Mesothelial cell of epicardium (in vitro differentiated cells): ENCODE measurements around the gene PACRG. TPM values are rescaled to one million over a fixed set of nuclear protein-coding genes. Genes with fewer than 3 reads are reported as not detected.

ENCODE experiments used
- DNase-seq, 2 experiments: peaks; one replicate each; pipeline ENCODE4 v3.0.0; 2021; ENCODE audit warnings: low spot score in 2 of 2; ENCODE audit not compliant: unreplicated experiment in 2 of 2
- H3K27ac Mint-ChIP-seq: 2 replicates; pipeline ENCODE4 v1.8.0; 2021; ENCODE audit warnings: mixed read lengths
- H3K27me3 Mint-ChIP-seq: 2 replicates; pipeline ENCODE4 v1.8.0; 2021; ENCODE audit warnings: low read depth, mixed read lengths
- H3K36me3 Mint-ChIP-seq: 2 replicates; pipeline ENCODE4 v1.8.0; 2021; ENCODE audit warnings: mixed read lengths
- H3K4me1 Mint-ChIP-seq: 2 replicates; pipeline ENCODE4 v1.8.0; 2021; ENCODE audit warnings: mixed read lengths
- H3K4me3 Mint-ChIP-seq: 2 replicates; pipeline ENCODE4 v1.8.0; 2021; ENCODE audit warnings: mild to moderate bottlenecking, moderate library complexity, mixed read lengths
- H3K9me3 Mint-ChIP-seq: 2 replicates; pipeline ENCODE4 v1.8.0; 2021; ENCODE audit warnings: mixed read lengths
- total RNA-seq: library from RNA; stranded (reverse); gene quantifications from 3 replicates; pipeline ENCODE4 v1.2.1, GENCODE V29; 2021
- TF ChIP-seq, protein P1 (sequence below): fragments of 200-600 bp; sonication (generic); IDR thresholded peaks from one replicate; pipeline ENCODE4 v1.5.0; 2021; ENCODE audit warnings: antibody characterized with exemption; ENCODE audit not compliant: unreplicated experiment

PACRG gene
- total RNA-seq, 1 donor from 2014 or later: 1.6 TPM

DNA sequence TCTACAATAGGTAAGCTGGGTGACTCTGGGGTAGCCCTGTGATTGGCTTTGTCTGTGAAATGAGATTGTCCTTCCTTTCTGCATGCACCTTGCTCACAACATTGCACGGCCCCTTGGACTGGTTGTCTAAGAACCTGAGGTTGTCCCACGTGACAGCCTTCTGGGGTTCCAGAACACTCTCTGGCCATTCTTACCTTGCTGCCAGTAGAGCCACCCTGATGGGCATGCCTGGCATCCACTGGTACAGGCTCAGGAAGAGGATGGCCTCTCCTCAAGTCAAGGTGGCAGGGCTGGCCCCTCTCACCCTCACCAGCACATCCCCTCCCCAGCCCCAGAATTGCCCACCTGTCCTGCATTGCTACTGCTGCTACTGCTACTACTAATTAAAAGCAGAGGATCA is 335.0 kb downstream of the PACRG start:
- no peaks in the 10 kb centered on the region for H3K27me3 Mint-ChIP-seq
- no peak for DNase-seq
- no peaks in the 10 kb centered on the region for H3K4me1 Mint-ChIP-seq
- no peaks in the 10 kb centered on the region for H3K36me3 Mint-ChIP-seq
- no peak overlapping the region for H3K4me3 Mint-ChIP-seq
- H3K27ac Mint-ChIP-seq: no peak overlapping the region
- H3K9me3 Mint-ChIP-seq: no peaks in the 10 kb centered on the region
- TF ChIP-seq, protein P1, sequence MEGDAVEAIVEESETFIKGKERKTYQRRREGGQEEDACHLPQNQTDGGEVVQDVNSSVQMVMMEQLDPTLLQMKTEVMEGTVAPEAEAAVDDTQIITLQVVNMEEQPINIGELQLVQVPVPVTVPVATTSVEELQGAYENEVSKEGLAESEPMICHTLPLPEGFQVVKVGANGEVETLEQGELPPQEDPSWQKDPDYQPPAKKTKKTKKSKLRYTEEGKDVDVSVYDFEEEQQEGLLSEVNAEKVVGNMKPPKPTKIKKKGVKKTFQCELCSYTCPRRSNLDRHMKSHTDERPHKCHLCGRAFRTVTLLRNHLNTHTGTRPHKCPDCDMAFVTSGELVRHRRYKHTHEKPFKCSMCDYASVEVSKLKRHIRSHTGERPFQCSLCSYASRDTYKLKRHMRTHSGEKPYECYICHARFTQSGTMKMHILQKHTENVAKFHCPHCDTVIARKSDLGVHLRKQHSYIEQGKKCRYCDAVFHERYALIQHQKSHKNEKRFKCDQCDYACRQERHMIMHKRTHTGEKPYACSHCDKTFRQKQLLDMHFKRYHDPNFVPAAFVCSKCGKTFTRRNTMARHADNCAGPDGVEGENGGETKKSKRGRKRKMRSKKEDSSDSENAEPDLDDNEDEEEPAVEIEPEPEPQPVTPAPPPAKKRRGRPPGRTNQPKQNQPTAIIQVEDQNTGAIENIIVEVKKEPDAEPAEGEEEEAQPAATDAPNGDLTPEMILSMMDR: no peak

DNA sequence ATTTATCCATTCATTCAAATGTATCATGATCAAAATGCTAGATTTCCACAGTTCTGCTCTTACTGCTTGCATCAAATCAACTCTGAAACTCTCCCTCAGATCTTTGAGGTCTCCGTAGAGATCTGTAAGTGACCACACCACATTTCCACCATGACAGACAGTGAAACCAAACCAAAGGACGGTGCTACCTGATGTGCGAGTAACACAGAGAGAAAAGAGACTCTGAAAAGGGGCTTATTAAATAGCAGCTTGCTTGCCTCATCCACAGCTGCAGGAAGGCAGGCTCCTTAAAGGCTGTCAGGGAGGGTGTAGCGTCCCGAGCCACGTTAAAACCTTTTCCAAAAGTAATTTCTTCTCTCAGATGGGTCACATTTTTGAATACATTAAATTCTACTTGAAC is 335.8 kb downstream of the PACRG start:
- no peak for DNase-seq
- H3K27ac Mint-ChIP-seq: no peak overlapping the region
- no peaks in the 10 kb centered on the region for H3K36me3 Mint-ChIP-seq
- no peaks in the 10 kb centered on the region for H3K4me1 Mint-ChIP-seq
- H3K9me3 Mint-ChIP-seq: no peaks in the 10 kb centered on the region
- H3K4me3 Mint-ChIP-seq: no peak overlapping the region
- TF ChIP-seq, protein P1: no peak
- no peaks in the 10 kb centered on the region for H3K27me3 Mint-ChIP-seq

DNA sequence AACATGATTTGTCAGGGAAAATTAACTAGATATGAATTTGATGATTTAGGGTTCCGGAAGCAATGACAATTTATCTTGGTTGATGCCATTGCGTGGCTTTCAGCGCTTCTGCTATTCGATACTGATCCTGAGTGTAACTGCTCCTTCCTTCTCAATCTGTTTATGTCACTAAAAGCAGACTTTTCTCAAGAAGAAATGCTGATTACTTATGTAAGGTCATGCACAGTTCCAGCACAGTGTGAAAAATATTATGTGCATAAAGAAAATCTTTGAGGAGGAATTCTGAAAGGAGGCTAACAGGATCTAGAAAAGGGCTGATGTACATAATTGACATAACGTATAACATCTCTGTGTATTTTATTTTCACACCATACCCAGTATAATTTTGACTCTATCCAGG is 336.6 kb downstream of the PACRG start:
- Mint-ChIP-seq H3K36me3 (no peaks in the 10 kb centered on the region), H3K4me1 (no peaks in the 10 kb centered on the region), H3K9me3 (no peaks in the 10 kb centered on the region), H3K4me3 (no peak overlapping the region), H3K27ac (no peak overlapping the region), H3K27me3 (no peaks in the 10 kb centered on the region)
- TF ChIP-seq, protein P1: no peak
- no peak for DNase-seq

DNA sequence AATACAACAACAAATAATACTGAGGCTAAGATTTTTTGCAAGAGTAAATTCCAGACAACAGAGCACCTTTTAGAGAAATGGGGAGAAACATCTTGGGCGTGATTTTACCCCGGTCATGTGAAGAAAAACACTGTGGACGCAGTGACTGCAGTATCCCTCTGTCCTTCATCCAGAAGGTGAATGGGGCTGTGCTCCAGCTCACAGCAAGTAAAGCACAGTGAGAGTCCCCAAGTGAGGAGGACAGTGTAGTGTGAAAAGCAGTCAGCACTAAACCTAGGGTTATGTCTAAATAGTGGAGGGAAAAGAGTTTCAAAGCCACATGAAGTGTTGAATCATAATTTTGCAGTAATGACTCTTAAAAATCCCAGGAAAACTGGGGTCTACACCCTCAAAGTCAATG is 338.4 kb downstream of the PACRG start:
- Mint-ChIP-seq H3K9me3 (no peaks in the 10 kb centered on the region), H3K36me3 (no peaks in the 10 kb centered on the region), H3K27ac (no peak overlapping the region), H3K27me3 (peaks cover 4% of the 10 kb centered on the region), H3K4me1 (no peaks in the 10 kb centered on the region), H3K4me3 (no peak overlapping the region)
- no peak for DNase-seq
- TF ChIP-seq, protein P1: no peak

DNA sequence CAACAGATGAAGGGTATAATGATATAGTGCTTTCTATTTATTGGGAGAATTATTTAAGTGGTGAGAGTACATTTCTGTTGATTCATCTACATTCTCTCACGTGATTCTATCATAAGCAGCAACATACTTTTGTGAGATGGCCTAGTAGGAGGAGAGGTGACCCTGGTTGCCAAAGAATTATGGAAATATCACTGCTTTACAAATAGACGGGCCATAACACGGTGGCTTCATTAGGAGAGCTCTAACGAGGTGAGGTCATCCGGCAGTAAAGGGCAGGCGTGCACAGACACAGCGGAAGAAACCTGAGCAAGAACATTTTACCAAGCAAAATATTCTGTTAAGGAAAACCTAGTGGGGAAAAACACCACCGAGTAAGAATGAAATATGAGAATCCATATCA is 349.4 kb downstream of the PACRG start:
- H3K36me3 Mint-ChIP-seq: no peaks in the 10 kb centered on the region
- no peak overlapping the region for H3K4me3 Mint-ChIP-seq
- no peak overlapping the region for H3K27ac Mint-ChIP-seq
- H3K27me3 Mint-ChIP-seq: no peaks in the 10 kb centered on the region
- no peaks in the 10 kb centered on the region for H3K9me3 Mint-ChIP-seq
- TF ChIP-seq, protein P1: no peak
- DNase-seq: no peak
- H3K4me1 Mint-ChIP-seq: no peaks in the 10 kb centered on the region

DNA sequence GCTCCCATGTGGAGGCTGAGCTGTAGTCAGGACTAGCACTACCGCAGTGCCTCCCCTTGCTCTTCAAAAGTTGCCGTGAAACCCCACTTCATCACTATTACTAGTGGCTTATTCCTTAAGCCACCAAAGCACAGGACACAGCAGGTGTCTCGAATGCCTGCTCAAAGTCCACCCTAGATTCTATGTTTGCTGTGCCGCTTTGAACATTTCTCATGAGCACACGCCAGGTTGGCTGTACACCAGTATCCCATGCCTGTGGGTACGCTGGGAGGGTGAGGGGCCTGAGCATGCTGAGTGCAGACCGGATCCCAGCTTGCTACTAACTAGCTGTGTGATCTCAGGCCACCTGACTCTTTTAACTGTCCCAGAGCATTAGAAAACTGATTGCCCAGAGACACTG is 350.9 kb downstream of the PACRG start:
- no peaks in the 10 kb centered on the region for H3K36me3 Mint-ChIP-seq
- H3K27ac Mint-ChIP-seq: no peak overlapping the region
- H3K4me1 Mint-ChIP-seq: peaks cover 6% of the 10 kb centered on the region
- H3K9me3 Mint-ChIP-seq: no peaks in the 10 kb centered on the region
- no peak for DNase-seq
- TF ChIP-seq, protein P1: no peak
- no peak overlapping the region for H3K4me3 Mint-ChIP-seq
- H3K27me3 Mint-ChIP-seq: no peaks in the 10 kb centered on the region
